DMS114 treated with DMSO at 0.1 percent for 48 hours (cell line): ENCODE data around the gene DET1.
"Not testable (repeated sequence)": the region's sequence is repeated elsewhere in the genome, so short reads cannot be mapped to it uniquely, and the experiment has no call there.

Experiments
- DNase-seq: peaks from one replicate; lab custom pipeline; 2025; ENCODE audit not compliant: unreplicated experiment; lab: John Stamatoyannopoulos, UW

Gene DET1

GRCh38 chr15:88546248-88547129, at the start of gene DET1:
TSS of gene DET1 (minus strand) at chr15:88546681. CDS start at chr15:88531705, 14,976 bp downstream.
- DNase-seq, result peak; percentile 98

- no peak for DNase-seq
These were observed 44.9 kb upstream of the DET1 start for GRCh38 chr15:88591384-88591783.

GRCh38 chr15:88590759-88591158, 44.3 kb upstream of the DET1 start:
- DNase-seq, result no peak

- DNase-seq, result no peak
These were observed 40.1 kb upstream of the DET1 start for GRCh38 chr15:88586401-88587162.

GRCh38 chr15:88580532-88580931, 34.1 kb upstream of the DET1 start:
- DNase-seq, result no peak

GRCh38 chr15:88579322-88579721, 32.8 kb upstream of the DET1 start:
- DNase-seq, result no peak

GRCh38 chr15:88574655-88575054, 28.2 kb upstream of the DET1 start:
- no peak for DNase-seq

GRCh38 chr15:88574077-88574476, 27.6 kb upstream of the DET1 start:
- DNase-seq, result no peak

GRCh38 chr15:88571852-88572259, 25.4 kb upstream of the DET1 start:
- DNase-seq, result no peak

- DNase-seq, result no peak
These were observed 24.8 kb upstream of the DET1 start for GRCh38 chr15:88571153-88571851.

GRCh38 chr15:88568589-88568988, 22.1 kb upstream of the DET1 start:
- no peak for DNase-seq

GRCh38 chr15:88564741-88565140, 18.3 kb upstream of the DET1 start:
- DNase-seq, result no peak

- no peak for DNase-seq
These were observed 17.2 kb upstream of the DET1 start for GRCh38 chr15:88563638-88564037.

- not testable (repeated sequence) for DNase-seq
These were observed 13.1 kb upstream of the DET1 start for GRCh38 chr15:88559565-88559964.

- DNase-seq, result not testable (repeated sequence)
These were observed 11.5 kb upstream of the DET1 start for GRCh38 chr15:88558026-88558425.

- DNase-seq, result not testable (repeated sequence)
These were observed 1.5 kb upstream of the DET1 start for GRCh38 chr15:88548009-88548408.

GRCh38 chr15:88545578-88546247, 768 bp downstream of the DET1 start:
- DNase-seq, result not testable (repeated sequence)

GRCh38 chr15:88543065-88543776, 3.3 kb downstream of the DET1 start:
- DNase-seq, result no peak

- no peak for DNase-seq
These were observed 4.1 kb downstream of the DET1 start for GRCh38 chr15:88542342-88542733.

- no peak for DNase-seq
These were observed 4.7 kb downstream of the DET1 start for GRCh38 chr15:88541709-88542341.
